Lower leg skin (tissue), 4 donors: ENCODE data around the gene LSR. TPM values are rescaled to one million over a fixed set of nuclear protein-coding genes. Genes with fewer than 3 reads are reported as not detected.
A peak's percentile ranks its signal among the peaks of the same experiment; 100 is the strongest.

Experiments
- DNase-seq, 2 donors: peaks; one replicate each; pipeline ENCODE4 v3.0.0-alpha.2; 2019; ENCODE audit warnings: low spot score in 2 of 2
- H3K4me3 ChIP-seq: fragments of 200-600 bp; sonication (generic); 2 replicates; pipeline ENCODE4 v1.5.1; 2017; ENCODE audit warnings: mild to moderate bottlenecking, low read depth; ENCODE audit not compliant: poor library complexity, severe bottlenecking
- POLR2A ChIP-seq, 2 donors: fragments of 450-650 bp; IDR thresholded peaks; one replicate each; pipeline ENCODE4 v1.6.1; 2016 to 2017; ENCODE audit warnings: antibody characterized with exemption in 2 of 2, mild to moderate bottlenecking in 1 of 2, moderate library complexity in 1 of 2
- WGBS, 2 donors: methylation state at CpG; one replicate each; pipeline ENCODE4 v1.1.5; 2018; 5-methylcytosine and 5-hydroxymethylcytosine counted together
- intact Hi-C: fragments of 100-400 bp; cut with DNase I; formaldehyde crosslinking; loops from one replicate; pipeline ENCODE4 v1.15.0; 2023; ENCODE audit warnings: low total_unique reads
- total RNA-seq, 4 donors: library from RNA; depleted of rRNA; stranded (reverse); fragments of >200 nt; gene quantifications; one replicate each; pipeline ENCODE4 v1.1.0, GENCODE V29; 2016
- TF ChIP-seq, protein P1 (sequence below), 3 donors: fragments of 450-650 bp; IDR thresholded peaks; one replicate each; pipeline ENCODE4 v1.5.1; 2016; ENCODE audit warnings: antibody characterized with exemption in 3 of 3, mild to moderate bottlenecking in 3 of 3, moderate library complexity in 2 of 3

LSR gene
- total RNA-seq, 4 donors from 2014 or later: 79.0 to 115 (median 84.5) TPM

- no peak for DNase-seq
- TF ChIP-seq, protein P1, sequence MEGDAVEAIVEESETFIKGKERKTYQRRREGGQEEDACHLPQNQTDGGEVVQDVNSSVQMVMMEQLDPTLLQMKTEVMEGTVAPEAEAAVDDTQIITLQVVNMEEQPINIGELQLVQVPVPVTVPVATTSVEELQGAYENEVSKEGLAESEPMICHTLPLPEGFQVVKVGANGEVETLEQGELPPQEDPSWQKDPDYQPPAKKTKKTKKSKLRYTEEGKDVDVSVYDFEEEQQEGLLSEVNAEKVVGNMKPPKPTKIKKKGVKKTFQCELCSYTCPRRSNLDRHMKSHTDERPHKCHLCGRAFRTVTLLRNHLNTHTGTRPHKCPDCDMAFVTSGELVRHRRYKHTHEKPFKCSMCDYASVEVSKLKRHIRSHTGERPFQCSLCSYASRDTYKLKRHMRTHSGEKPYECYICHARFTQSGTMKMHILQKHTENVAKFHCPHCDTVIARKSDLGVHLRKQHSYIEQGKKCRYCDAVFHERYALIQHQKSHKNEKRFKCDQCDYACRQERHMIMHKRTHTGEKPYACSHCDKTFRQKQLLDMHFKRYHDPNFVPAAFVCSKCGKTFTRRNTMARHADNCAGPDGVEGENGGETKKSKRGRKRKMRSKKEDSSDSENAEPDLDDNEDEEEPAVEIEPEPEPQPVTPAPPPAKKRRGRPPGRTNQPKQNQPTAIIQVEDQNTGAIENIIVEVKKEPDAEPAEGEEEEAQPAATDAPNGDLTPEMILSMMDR (IDR thresholded peaks at IDR 0.05): no peak
- no peak for TF ChIP-seq POLR2A (IDR thresholded peaks at IDR 0.05)
- intact Hi-C loops: no loop called here
- WGBS, 2 donors: 91% methylated on average over 1 of the region's 1 CpG
- H3K4me3 ChIP-seq: no peak overlapping the region
These were observed 7.4 kb upstream of the LSR start for GRCh38 chr19:35241417-35241816.

- intact Hi-C loops: no loop called here
- no peak for TF ChIP-seq POLR2A (IDR thresholded peaks at IDR 0.05)
- TF ChIP-seq, protein P1 (IDR thresholded peaks at IDR 0.05): no peak
- WGBS, 2 donors: 69 to 71% methylated on average over 4 of the region's 4 CpGs
- no peak overlapping the region for H3K4me3 ChIP-seq
- no peak for DNase-seq
These were observed 2.2 kb upstream of the LSR start for GRCh38 chr19:35246466-35247092.

DNA sequence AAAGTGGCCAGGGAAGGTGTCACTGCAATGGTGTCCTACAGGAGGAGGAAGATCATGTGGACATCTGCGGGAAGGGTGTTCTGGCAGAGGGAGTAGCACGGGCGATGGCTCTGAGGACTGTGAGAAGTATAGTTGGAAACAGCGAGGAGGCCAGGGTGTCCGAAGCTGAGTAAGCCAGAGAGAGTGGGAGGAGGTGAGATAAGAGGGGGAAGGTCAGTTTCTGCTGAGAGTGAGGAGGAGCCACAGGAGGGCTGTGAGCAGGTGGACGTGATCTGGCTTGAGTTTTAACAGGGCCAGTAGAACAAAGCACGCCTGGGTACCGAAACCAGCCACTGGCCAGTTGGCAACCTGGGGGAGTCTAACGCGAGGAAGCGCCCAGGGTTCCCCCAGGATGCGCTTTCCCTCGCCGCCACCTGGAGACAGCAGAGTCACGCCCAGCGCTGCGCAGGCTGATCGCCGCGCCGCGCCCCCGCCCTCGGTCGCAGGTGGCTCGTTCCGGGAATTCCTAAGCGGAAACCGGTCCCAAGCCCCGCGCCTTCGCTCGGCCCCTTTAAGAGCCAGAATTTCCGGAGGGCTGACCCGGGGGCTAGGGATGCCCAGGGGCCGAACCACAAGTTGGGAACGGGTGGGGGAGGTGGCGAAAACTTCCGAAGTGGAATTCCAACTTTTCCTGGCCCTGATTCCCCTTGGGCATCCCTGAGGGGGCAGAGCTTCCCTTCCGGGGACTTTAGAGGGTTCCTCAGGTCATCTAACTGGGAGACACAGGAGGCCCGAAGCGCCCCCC, 1.1 kb upstream of the LSR start:
- peak overlapping the region; percentile 73 for H3K4me3 ChIP-seq
- no peak for TF ChIP-seq POLR2A (IDR thresholded peaks at IDR 0.05)
- TF ChIP-seq, protein P1 (IDR thresholded peaks at IDR 0.05): peak in 1 of 3 donors; percentile 6
- 3 to 4% methylated on average over 40 to 41 of the region's 42 CpGs for WGBS, 2 donors
- intact Hi-C loops: no loop called here
- peak; percentile 54 to 92 for DNase-seq

- peak; percentile 19 to 85 for DNase-seq
- peak overlapping the region; percentile 73 for H3K4me3 ChIP-seq
- TF ChIP-seq POLR2A (IDR thresholded peaks at IDR 0.05): no peak
- TF ChIP-seq, protein P1 (IDR thresholded peaks at IDR 0.05): no peak
- intact Hi-C loops: no loop called here
- WGBS, 2 donors: 6 to 10% methylated on average over 39 of the region's 39 CpGs
These were observed 495 bp downstream of the LSR start for GRCh38 chr19:35249146-35249847.

DNA sequence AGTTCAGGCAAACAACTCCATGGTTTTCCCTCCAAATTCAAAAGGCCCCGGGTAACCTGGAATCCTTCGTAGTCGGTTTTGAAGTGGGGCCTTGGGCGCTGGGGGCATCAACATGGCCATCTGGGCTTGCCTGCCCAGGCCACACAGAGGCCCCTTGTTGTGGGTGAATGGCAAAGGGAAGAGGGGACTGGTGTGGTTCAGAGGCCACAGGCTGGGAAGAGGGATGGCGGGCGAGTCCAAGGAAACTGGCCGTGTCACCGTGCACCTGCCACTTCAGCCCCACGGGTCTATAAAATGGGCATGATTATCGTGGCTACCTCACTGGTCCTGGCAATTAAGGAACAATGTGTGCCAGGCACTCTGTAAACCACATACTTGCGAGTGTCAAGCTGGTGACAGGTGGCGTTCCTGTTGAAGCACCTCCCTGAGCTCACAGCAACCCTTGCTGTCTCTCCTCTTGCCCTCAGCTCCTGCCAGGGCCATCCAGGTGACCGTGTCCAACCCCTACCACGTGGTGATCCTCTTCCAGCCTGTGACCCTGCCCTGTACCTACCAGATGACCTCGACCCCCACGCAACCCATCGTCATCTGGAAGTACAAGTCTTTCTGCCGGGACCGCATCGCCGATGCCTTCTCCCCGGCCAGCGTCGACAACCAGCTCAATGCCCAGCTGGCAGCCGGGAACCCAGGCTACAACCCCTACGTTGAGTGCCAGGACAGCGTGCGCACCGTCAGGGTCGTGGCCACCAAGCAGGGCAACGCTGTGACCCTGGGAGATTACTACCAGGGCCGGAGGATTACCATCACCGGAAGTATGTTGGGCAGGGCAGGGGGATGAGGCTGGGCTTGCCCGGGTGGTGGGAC, 1.3 kb downstream of the LSR start:
- DNase-seq: peak; percentile 12 to 77
- intact Hi-C loops: no loop called here
- TF ChIP-seq, protein P1 (IDR thresholded peaks at IDR 0.05): no peak
- 83 to 86% methylated on average over 34 of the region's 34 CpGs for WGBS, 2 donors
- H3K4me3 ChIP-seq: no peak overlapping the region
